HepG2 (cell line): ENCODE results near the gene MYO19. TPM values are rescaled to one million over a fixed set of nuclear protein-coding genes. Genes with fewer than 3 reads are reported as not detected.
A peak's percentile ranks its signal among the peaks of the same experiment; 100 is the strongest.

Source experiments
- POLR2AphosphoS5 ChIP-seq: IDR thresholded peaks from 2 replicates; pipeline ENCODE4 v1.6.1; 2012; ENCODE audit warnings: low read depth, low read length
- ZMYM2 ChIP-seq: sonication (generic); formaldehyde crosslinking; IDR thresholded peaks from 2 replicates; pipeline ENCODE4 v1.8.0; 2022; ENCODE audit warnings: mild to moderate bottlenecking, missing genetic modification reagents
- polyA plus RNA-seq, 8 experiments: library from polyadenylated mRNA; depleted of rRNA in 3 of 8; stranded (reverse) in 7 of 8; unstranded in 1 of 8; fragments of >200 nt; fragmentation: Illumina TruSeq in 4 of 8; extraction: Trizol in 4 of 8; gene quantifications; 2 replicates each; pipeline versions ENCODE4 v1.2.1 to v1.2.3, GENCODE V29; 2011 to 2016; ENCODE audit warnings: low read depth in 4 of 8, missing spikeins in 1 of 8, mixed read lengths in 1 of 8; ENCODE audit not compliant: insufficient read depth in 1 of 8
- total RNA-seq, 5 experiments: library from RNA; depleted of rRNA; stranded (reverse); fragments of >200 nt; fragmentation: Illumina TruSeq; extraction: Trizol; gene quantifications; 2 replicates each; pipeline ENCODE4 v1.2.3, GENCODE V29; 2016; ENCODE audit warnings: low read depth in 1 of 5
- TF ChIP-seq, protein P1 (sequence below): sonication (generic); formaldehyde crosslinking; conservative IDR thresholded peaks from 2 replicates; pipeline ENCODE4 v1.8.0; 2022; ENCODE audit warnings: mild to moderate bottlenecking, moderate library complexity, missing genetic modification reagents
- TF ChIP-seq, protein P2 (sequence below): sonication (generic); formaldehyde crosslinking; IDR thresholded peaks from 2 replicates; pipeline ENCODE4 v1.4.0; 2020; ENCODE audit warnings: missing genetic modification reagents
- TF ChIP-seq, protein P3 (sequence below): sonication (generic); formaldehyde crosslinking; conservative IDR thresholded peaks from 2 replicates; pipeline ENCODE4 v1.4.0; 2020; ENCODE audit warnings: mild to moderate bottlenecking, missing genetic modification reagents, moderate library complexity
- TF ChIP-seq, protein P4 (sequence below): sonication (generic); formaldehyde crosslinking; IDR thresholded peaks from 2 replicates; pipeline ENCODE4 v1.5.1; 2020; ENCODE audit warnings: mild to moderate bottlenecking, missing genetic modification reagents
- TF ChIP-seq, protein P5 (sequence below), 2 experiments: fragments of 450-650 bp in 1 of 2; sonication (generic) in 1 of 2; formaldehyde crosslinking; IDR thresholded peaks; 2 replicates each; pipeline versions ENCODE4 v1.5.0 to v1.8.0; 2020 to 2022; ENCODE audit warnings: mild to moderate bottlenecking in 1 of 2, missing genetic modification reagents in 1 of 2
- TF ChIP-seq, protein P6 (sequence below): sonication (generic); formaldehyde crosslinking; IDR thresholded peaks from 2 replicates; pipeline ENCODE4 v1.8.0; 2023; ENCODE audit warnings: mild to moderate bottlenecking, missing genetic modification reagents
- TF ChIP-seq, protein P7 (sequence below): sonication (generic); formaldehyde crosslinking; IDR thresholded peaks from 2 replicates; pipeline ENCODE4 v1.4.0; 2020; ENCODE audit warnings: missing genetic modification reagents, borderline replicate concordance

The MYO19 gene
- total and polyA plus RNA-seq, 2 of the 13 experiments (the other 11 are each of a cell fraction or from before 2014, with no cell fraction given): 75.7 to 82.3 TPM

DNA sequence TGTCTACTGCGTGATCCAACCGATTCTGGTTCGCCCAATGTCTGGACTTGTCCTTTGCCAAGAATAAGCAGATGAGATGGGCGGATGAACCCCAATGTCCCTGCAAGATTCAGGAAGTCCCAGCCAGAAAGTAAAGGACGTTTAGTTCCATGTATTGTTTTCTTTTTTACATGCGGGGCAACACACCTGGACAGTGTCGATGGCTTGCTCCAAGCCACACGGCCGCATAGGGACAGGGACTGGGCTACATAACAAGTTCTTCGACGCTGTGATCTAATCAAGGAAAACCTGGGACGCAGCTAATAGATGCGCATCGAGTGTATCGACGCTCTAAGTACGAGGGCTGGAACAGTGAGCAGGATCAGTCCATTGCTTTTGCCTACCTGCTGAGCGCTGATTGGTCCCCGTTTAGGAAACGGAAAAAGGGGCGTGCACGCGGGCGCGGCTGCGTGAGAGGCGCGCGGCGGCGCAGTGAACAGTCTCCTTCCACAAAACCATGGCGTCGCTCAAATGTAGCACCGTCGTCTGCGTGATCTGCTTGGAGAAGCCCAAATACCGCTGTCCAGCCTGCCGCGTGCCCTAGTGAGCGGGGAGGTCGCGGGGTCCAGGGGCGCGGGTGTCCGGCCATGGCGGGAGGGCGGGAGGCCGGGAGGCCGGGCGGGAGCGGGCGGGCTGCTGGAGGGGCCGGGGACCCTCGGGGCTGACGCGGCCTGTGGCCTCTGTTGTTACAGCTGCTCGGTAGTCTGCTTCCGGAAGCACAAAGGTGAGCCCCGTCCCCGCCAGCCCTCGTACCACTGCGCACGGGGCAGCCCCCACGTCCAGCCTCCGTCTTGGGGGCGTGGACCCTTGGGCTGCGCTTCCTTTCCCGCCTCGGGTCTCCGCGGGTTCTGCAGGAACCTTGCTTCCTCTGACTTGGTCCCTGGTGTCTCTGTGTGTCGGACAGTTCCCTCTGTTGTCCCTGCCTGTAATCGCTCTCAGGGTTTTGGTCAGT, 48.2 kb downstream of the MYO19 start, which contains the start of gene ZNHIT3 (continued):
- TF ChIP-seq ZMYM2 (CRISPR knock-in tag): no peak
- TF ChIP-seq POLR2AphosphoS5: peak; percentile 88
- TF ChIP-seq, protein P1, sequence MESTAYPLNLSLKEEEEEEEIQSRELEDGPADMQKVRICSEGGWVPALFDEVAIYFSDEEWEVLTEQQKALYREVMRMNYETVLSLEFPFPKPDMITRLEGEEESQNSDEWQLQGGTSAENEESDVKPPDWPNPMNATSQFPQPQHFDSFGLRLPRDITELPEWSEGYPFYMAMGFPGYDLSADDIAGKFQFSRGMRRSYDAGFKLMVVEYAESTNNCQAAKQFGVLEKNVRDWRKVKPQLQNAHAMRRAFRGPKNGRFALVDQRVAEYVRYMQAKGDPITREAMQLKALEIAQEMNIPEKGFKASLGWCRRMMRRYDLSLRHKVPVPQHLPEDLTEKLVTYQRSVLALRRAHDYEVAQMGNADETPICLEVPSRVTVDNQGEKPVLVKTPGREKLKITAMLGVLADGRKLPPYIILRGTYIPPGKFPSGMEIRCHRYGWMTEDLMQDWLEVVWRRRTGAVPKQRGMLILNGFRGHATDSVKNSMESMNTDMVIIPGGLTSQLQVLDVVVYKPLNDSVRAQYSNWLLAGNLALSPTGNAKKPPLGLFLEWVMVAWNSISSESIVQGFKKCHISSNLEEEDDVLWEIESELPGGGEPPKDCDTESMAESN (CRISPR knock-in tag): peak; percentile 46; the same call in 1 of the 2 replicates
- TF ChIP-seq, protein P2, sequence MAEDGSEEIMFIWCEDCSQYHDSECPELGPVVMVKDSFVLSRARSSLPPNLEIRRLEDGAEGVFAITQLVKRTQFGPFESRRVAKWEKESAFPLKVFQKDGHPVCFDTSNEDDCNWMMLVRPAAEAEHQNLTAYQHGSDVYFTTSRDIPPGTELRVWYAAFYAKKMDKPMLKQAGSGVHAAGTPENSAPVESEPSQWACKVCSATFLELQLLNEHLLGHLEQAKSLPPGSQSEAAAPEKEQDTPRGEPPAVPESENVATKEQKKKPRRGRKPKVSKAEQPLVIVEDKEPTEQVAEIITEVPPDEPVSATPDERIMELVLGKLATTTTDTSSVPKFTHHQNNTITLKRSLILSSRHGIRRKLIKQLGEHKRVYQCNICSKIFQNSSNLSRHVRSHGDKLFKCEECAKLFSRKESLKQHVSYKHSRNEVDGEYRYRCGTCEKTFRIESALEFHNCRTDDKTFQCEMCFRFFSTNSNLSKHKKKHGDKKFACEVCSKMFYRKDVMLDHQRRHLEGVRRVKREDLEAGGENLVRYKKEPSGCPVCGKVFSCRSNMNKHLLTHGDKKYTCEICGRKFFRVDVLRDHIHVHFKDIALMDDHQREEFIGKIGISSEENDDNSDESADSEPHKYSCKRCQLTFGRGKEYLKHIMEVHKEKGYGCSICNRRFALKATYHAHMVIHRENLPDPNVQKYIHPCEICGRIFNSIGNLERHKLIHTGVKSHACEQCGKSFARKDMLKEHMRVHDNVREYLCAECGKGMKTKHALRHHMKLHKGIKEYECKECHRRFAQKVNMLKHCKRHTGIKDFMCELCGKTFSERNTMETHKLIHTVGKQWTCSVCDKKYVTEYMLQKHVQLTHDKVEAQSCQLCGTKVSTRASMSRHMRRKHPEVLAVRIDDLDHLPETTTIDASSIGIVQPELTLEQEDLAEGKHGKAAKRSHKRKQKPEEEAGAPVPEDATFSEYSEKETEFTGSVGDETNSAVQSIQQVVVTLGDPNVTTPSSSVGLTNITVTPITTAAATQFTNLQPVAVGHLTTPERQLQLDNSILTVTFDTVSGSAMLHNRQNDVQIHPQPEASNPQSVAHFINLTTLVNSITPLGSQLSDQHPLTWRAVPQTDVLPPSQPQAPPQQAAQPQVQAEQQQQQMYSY (CRISPR knock-in tag): no peak
- TF ChIP-seq, protein P3, sequence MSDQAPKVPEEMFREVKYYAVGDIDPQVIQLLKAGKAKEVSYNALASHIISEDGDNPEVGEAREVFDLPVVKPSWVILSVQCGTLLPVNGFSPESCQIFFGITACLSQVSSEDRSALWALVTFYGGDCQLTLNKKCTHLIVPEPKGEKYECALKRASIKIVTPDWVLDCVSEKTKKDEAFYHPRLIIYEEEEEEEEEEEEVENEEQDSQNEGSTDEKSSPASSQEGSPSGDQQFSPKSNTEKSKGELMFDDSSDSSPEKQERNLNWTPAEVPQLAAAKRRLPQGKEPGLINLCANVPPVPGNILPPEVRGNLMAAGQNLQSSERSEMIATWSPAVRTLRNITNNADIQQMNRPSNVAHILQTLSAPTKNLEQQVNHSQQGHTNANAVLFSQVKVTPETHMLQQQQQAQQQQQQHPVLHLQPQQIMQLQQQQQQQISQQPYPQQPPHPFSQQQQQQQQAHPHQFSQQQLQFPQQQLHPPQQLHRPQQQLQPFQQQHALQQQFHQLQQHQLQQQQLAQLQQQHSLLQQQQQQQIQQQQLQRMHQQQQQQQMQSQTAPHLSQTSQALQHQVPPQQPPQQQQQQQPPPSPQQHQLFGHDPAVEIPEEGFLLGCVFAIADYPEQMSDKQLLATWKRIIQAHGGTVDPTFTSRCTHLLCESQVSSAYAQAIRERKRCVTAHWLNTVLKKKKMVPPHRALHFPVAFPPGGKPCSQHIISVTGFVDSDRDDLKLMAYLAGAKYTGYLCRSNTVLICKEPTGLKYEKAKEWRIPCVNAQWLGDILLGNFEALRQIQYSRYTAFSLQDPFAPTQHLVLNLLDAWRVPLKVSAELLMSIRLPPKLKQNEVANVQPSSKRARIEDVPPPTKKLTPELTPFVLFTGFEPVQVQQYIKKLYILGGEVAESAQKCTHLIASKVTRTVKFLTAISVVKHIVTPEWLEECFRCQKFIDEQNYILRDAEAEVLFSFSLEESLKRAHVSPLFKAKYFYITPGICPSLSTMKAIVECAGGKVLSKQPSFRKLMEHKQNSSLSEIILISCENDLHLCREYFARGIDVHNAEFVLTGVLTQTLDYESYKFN: no peak; the same call in 1 of the 2 replicates
- TF ChIP-seq, protein P4, sequence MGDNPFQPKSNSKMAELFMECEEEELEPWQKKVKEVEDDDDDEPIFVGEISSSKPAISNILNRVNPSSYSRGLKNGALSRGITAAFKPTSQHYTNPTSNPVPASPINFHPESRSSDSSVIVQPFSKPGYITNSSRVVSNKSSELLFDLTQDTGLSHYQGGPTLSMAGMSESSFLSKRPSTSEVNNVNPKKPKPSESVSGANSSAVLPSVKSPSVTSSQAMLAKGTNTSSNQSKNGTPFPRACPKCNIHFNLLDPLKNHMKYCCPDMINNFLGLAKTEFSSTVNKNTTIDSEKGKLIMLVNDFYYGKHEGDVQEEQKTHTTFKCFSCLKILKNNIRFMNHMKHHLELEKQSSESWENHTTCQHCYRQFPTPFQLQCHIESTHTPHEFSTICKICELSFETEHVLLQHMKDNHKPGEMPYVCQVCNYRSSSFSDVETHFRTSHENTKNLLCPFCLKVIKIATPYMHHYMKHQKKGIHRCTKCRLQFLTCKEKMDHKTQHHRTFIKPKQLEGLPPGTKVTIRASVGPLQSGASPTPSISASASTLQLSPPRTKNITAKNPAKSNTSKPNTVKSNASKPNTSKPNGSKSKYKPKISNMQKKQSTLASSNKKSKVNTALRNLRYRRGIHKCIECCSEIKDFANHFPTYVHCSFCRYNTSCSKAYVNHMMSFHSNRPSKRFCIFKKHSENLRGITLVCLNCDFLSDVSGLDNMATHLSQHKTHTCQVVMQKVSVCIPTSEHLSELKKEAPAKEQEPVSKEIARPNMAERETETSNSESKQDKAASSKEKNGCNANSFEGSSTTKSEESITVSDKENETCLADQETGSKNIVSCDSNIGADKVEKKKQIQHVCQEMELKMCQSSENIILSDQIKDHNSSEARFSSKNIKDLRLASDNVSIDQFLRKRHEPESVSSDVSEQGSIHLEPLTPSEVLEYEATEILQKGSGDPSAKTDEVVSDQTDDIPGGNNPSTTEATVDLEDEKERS (CRISPR knock-in tag): peak; percentile 85; the same call in 1 of the 2 replicates
- TF ChIP-seq, protein P5, sequence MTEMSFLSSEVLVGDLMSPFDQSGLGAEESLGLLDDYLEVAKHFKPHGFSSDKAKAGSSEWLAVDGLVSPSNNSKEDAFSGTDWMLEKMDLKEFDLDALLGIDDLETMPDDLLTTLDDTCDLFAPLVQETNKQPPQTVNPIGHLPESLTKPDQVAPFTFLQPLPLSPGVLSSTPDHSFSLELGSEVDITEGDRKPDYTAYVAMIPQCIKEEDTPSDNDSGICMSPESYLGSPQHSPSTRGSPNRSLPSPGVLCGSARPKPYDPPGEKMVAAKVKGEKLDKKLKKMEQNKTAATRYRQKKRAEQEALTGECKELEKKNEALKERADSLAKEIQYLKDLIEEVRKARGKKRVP (CRISPR knock-in tag; IDR thresholded peaks at IDR 0.05): no peak
- TF ChIP-seq, protein P6, sequence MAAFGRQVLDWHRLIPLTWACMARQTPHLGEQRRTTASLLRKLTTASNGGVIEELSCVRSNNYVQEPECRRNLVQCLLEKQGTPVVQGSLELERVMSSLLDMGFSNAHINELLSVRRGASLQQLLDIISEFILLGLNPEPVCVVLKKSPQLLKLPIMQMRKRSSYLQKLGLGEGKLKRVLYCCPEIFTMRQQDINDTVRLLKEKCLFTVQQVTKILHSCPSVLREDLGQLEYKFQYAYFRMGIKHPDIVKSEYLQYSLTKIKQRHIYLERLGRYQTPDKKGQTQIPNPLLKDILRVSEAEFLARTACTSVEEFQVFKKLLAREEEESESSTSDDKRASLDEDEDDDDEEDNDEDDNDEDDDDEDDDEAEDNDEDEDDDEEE (CRISPR knock-in tag): no peak
- TF ChIP-seq, protein P7, sequence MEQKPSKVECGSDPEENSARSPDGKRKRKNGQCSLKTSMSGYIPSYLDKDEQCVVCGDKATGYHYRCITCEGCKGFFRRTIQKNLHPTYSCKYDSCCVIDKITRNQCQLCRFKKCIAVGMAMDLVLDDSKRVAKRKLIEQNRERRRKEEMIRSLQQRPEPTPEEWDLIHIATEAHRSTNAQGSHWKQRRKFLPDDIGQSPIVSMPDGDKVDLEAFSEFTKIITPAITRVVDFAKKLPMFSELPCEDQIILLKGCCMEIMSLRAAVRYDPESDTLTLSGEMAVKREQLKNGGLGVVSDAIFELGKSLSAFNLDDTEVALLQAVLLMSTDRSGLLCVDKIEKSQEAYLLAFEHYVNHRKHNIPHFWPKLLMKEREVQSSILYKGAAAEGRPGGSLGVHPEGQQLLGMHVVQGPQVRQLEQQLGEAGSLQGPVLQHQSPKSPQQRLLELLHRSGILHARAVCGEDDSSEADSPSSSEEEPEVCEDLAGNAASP (CRISPR knock-in tag): no peak
